ENCODE measurements around the gene HRG. TPM values are rescaled to one million over a fixed set of nuclear protein-coding genes. Genes with fewer than 3 reads are reported as not detected.

HRG gene
- total RNA-seq, 1 donor from 2014 or later, result 0.12 TPM

Other genes with a start within 250 kb of the HRG start
- gene CRYGS, start 121.6 kb upstream of the HRG start, total RNA-seq, result 1.2 TPM
- gene TBCCD1, start 98.7 kb upstream of the HRG start, total RNA-seq, result 6.6 TPM
- gene DNAJB11, start 95.3 kb upstream of the HRG start, total RNA-seq, result 24.0 TPM
- gene AHSG, start 53.0 kb upstream of the HRG start, total RNA-seq, result not detected
- not detected for gene FETUB, start 25.6 kb upstream of the HRG start, total RNA-seq
- not detected for gene KNG1, start 51.3 kb downstream of the HRG start, total RNA-seq
- 118 TPM for gene EIF4A2, start 117.6 kb downstream of the HRG start, total RNA-seq
- gene RFC4, start 140.5 kb downstream of the HRG start, total RNA-seq, result 18.2 TPM
- 0.08 TPM for gene ADIPOQ, start 176.7 kb downstream of the HRG start, total RNA-seq

Measured in esophagus mucosa (tissue), 1 donor.